H9 (cell line): Measurements from ENCODE around the gene ZSWIM6. TPM values are rescaled to one million over a fixed set of nuclear protein-coding genes. Genes with fewer than 3 reads are reported as not detected.

Experiments
- DNase-seq: peaks from one replicate; pipeline ENCODE4 v3.0.0-alpha.2; 2017
- H2AFZ ChIP-seq: one replicate; pipeline ENCODE4 v1.6.1; 2013; ENCODE audit warnings: mild to moderate bottlenecking, low read length, control low read depth, moderate library complexity
- H2AK5ac ChIP-seq: 2 replicates; pipeline ENCODE4 v1.6.1; 2013; ENCODE audit warnings: low read length, control low read depth, mixed read lengths; ENCODE audit not compliant: insufficient read length
- H2BK120ac ChIP-seq: one replicate; pipeline ENCODE4 v1.6.1; 2013; ENCODE audit warnings: low read depth, mild to moderate bottlenecking, low read length, control low read depth, inconsistent platforms; ENCODE audit not compliant: poor library complexity, severe bottlenecking
- H2BK12ac ChIP-seq: 2 replicates; pipeline ENCODE4 v1.6.1; 2013; ENCODE audit warnings: low read length, control low read depth, mixed read lengths, low read depth; ENCODE audit not compliant: insufficient read length
- H2BK15ac ChIP-seq: 2 replicates; pipeline ENCODE4 v1.6.1; 2013; ENCODE audit warnings: low read depth, low read length, control low read depth
- H2BK20ac ChIP-seq: one replicate; pipeline ENCODE4 v1.6.1; 2013; ENCODE audit warnings: low read depth, mild to moderate bottlenecking, low read length, control low read depth, inconsistent platforms; ENCODE audit not compliant: poor library complexity, severe bottlenecking
- H2BK5ac ChIP-seq: 2 replicates; pipeline ENCODE4 v1.6.1; 2013; ENCODE audit warnings: low read length, control low read depth, mixed read lengths; ENCODE audit not compliant: insufficient read length
- H3K14ac ChIP-seq: 2 replicates; pipeline ENCODE4 v1.6.1; 2013; ENCODE audit warnings: low read length, control low read depth; ENCODE audit not compliant: insufficient read depth
- H3K18ac ChIP-seq: 2 replicates; pipeline ENCODE4 v1.6.1; 2013; ENCODE audit warnings: low read depth, mild to moderate bottlenecking, mixed read lengths, low read length, control low read depth; ENCODE audit not compliant: insufficient read length
- H3K23ac ChIP-seq: 2 replicates; pipeline ENCODE4 v1.6.1; 2013; ENCODE audit warnings: low read length, control low read depth, mixed read lengths, low read depth; ENCODE audit not compliant: insufficient read length
- H3K23me2 ChIP-seq: 2 replicates; pipeline ENCODE4 v1.6.1; 2013; ENCODE audit warnings: low read depth, mild to moderate bottlenecking, mixed read lengths, low read length, control low read depth; ENCODE audit not compliant: insufficient read length, poor library complexity, severe bottlenecking
- H3K27ac ChIP-seq: 2 replicates; pipeline ENCODE4 v1.5.1; 2013; ENCODE audit warnings: low read length, control low read depth, mixed read lengths, low read depth; ENCODE audit not compliant: insufficient read length
- H3K27me3 ChIP-seq: 2 replicates; pipeline ENCODE4 v1.6.1; 2013; ENCODE audit warnings: low read length, control low read depth, inconsistent platforms; ENCODE audit not compliant: insufficient read depth
- H3K4ac ChIP-seq: 2 replicates; pipeline ENCODE4 v1.6.1; 2013; ENCODE audit warnings: low read depth, mild to moderate bottlenecking, control low read depth, inconsistent platforms, low read length, moderate library complexity
- H3K4me1 ChIP-seq: 2 replicates; pipeline ENCODE4 v1.6.1; 2013; ENCODE audit warnings: low read length, control low read depth, inconsistent platforms; ENCODE audit not compliant: insufficient read depth
- H3K4me2 ChIP-seq: 2 replicates; pipeline ENCODE4 v1.6.1; 2013; ENCODE audit warnings: low read length, control low read depth, mixed read lengths; ENCODE audit not compliant: insufficient read length, insufficient read depth
- H3K56ac ChIP-seq: 2 replicates; pipeline ENCODE4 v1.6.1; 2013; ENCODE audit warnings: low read depth, mild to moderate bottlenecking, mixed read lengths, low read length, control low read depth; ENCODE audit not compliant: insufficient read length
- H3K79me1 ChIP-seq: 2 replicates; pipeline ENCODE4 v1.6.1; 2013; ENCODE audit warnings: low read depth, mild to moderate bottlenecking, moderate library complexity, low read length, control low read depth, inconsistent platforms; ENCODE audit not compliant: insufficient read depth, poor library complexity, severe bottlenecking
- H3K79me2 ChIP-seq: 2 replicates; pipeline ENCODE4 v1.6.1; 2013; ENCODE audit warnings: low read length, control low read depth, inconsistent platforms; ENCODE audit not compliant: insufficient read depth
- H3K9ac ChIP-seq: 2 replicates; pipeline ENCODE4 v1.6.1; 2013; ENCODE audit warnings: low read length, control low read depth, mixed read lengths; ENCODE audit not compliant: insufficient read length; ENCODE audit errors: extremely low read depth
- H3K9me3 ChIP-seq: one replicate; pipeline ENCODE4 v1.6.1; 2013; ENCODE audit warnings: low read depth, low read length, inconsistent platforms; ENCODE audit not compliant: control insufficient read depth
- H3T11ph ChIP-seq: one replicate; pipeline ENCODE4 v1.6.1; 2013; ENCODE audit warnings: mild to moderate bottlenecking, low read length, control low read depth, inconsistent platforms
- H4K20me1 ChIP-seq: one replicate; pipeline ENCODE4 v1.6.1; 2013; ENCODE audit not compliant: control insufficient read depth, insufficient read length, insufficient read depth
- H4K5ac ChIP-seq: 2 replicates; pipeline ENCODE4 v1.6.1; 2013; ENCODE audit warnings: low read depth, mild to moderate bottlenecking, mixed read lengths, low read length, control low read depth; ENCODE audit not compliant: insufficient read length
- H4K8ac ChIP-seq: replicated peaks from 2 replicates; pipeline ENCODE4 v1.6.1; 2013; ENCODE audit warnings: low read length, control low read depth, mixed read lengths, low read depth; ENCODE audit not compliant: insufficient read length
- H4K91ac ChIP-seq: 2 replicates; pipeline ENCODE4 v1.6.1; 2013; ENCODE audit warnings: low read depth, mild to moderate bottlenecking, moderate library complexity, mixed read lengths, low read length, control low read depth; ENCODE audit not compliant: insufficient read length
- H3K27ac Mint-ChIP-seq, 3 experiments: 2 replicates in 2 of 3; 3 replicates in 1 of 3; pipeline ENCODE4 v1.8.0; 2020 to 2021; ENCODE audit warnings: mixed read lengths in 3 of 3, mild to moderate bottlenecking in 1 of 3, moderate library complexity in 1 of 3
- H3K27me3 Mint-ChIP-seq: 2 replicates; pipeline ENCODE4 v1.8.0; 2021; ENCODE audit warnings: low read depth, mild to moderate bottlenecking, moderate library complexity, mixed read lengths
- H3K36me3 Mint-ChIP-seq, 3 experiments: 2 replicates in 2 of 3; 3 replicates in 1 of 3; pipeline ENCODE4 v1.8.0; 2020 to 2021; ENCODE audit warnings: low read depth in 3 of 3, mixed read lengths in 3 of 3; ENCODE audit not compliant: insufficient read depth in 1 of 3
- H3K4me1 Mint-ChIP-seq, 2 experiments: 2 replicates each; pipeline ENCODE4 v1.8.0; 2020; ENCODE audit warnings: mixed read lengths in 2 of 2
- H3K4me3 Mint-ChIP-seq, 2 experiments: 2 replicates in 1 of 2; 3 replicates in 1 of 2; pipeline ENCODE4 v1.8.0; 2020 to 2021; ENCODE audit warnings: mild to moderate bottlenecking in 2 of 2, mixed read lengths in 2 of 2, moderate library complexity in 1 of 2
- H3K9me3 Mint-ChIP-seq, 2 experiments: 2 replicates in 1 of 2; 3 replicates in 1 of 2; pipeline ENCODE4 v1.8.0; 2020; ENCODE audit warnings: mild to moderate bottlenecking in 2 of 2, mixed read lengths in 2 of 2, moderate library complexity in 1 of 2
- CTCF ChIP-seq: fragments of 200-600 bp; sonication (generic); conservative IDR thresholded peaks from 3 replicates; pipeline ENCODE4 v1.8.0; 2021; ENCODE audit warnings: antibody characterized with exemption, mild to moderate bottlenecking
- WGBS: extraction: QIAGEN DNeasy Blood & Tissue Kit; methylation state at CpG from one replicate; pipeline ENCODE4 v1.1.7; 2013; ENCODE audit warnings: missing lambda C conversion rate, low lambda C conversion rate, mixed read lengths; ENCODE audit not compliant: insufficient read length; ENCODE audit errors: extremely low coverage; 5-methylcytosine and 5-hydroxymethylcytosine counted together
- total RNA-seq: library from RNA; stranded (reverse); gene quantifications from 2 replicates; pipeline ENCODE4 v1.2.1, GENCODE V29; 2021

The ZSWIM6 gene
- total RNA-seq, 1 experiment from 2014 or later, result 11.5 TPM

GRCh38 chr5:61549530-61549929 lies 217.5 kb downstream of the ZSWIM6 start:
- no peak overlapping the region for H2AK5ac ChIP-seq
- H3K9me3 ChIP-seq, result no peaks in the 10 kb centered on the region
- H3K27me3 ChIP-seq, result no peaks in the 10 kb centered on the region
- H3K36me3 Mint-ChIP-seq, result peaks cover 4 to 8% (median 7%) of the 10 kb centered on the region in 3 experiments; a peak in 6 of 7 replicates
- no peak for DNase-seq
- no peaks in the 10 kb centered on the region for H3K27me3 Mint-ChIP-seq
- TF ChIP-seq CTCF, result no peak
- no peak overlapping the region for H4K8ac ChIP-seq
- H3K27ac ChIP-seq, result no peak overlapping the region
- H3K9ac ChIP-seq, result no peak overlapping the region
- H3K79me2 ChIP-seq, result no peaks in the 10 kb centered on the region
- no peak overlapping the region for H2BK5ac ChIP-seq
- no peaks in the 10 kb centered on the region for H3K79me1 ChIP-seq
- no peak overlapping the region for H4K5ac ChIP-seq
- H3K4me1 ChIP-seq, result no peaks in the 10 kb centered on the region
- no peak overlapping the region for H3T11ph ChIP-seq
- no peak overlapping the region for H3K23ac ChIP-seq
- no peak overlapping the region for H2BK20ac ChIP-seq
- no peak overlapping the region for H3K4me2 ChIP-seq
- no peak overlapping the region for H3K4me3 Mint-ChIP-seq
- peaks cover 6% of the 10 kb centered on the region in 2 experiments for H3K9me3 Mint-ChIP-seq
- no peak overlapping the region for H2BK12ac ChIP-seq
- no peak overlapping the region for H4K91ac ChIP-seq
- no peak overlapping the region for H2AFZ ChIP-seq
- no peak overlapping the region for H3K4ac ChIP-seq
- H3K4me1 Mint-ChIP-seq, result no peaks in the 10 kb centered on the region
- H2BK15ac ChIP-seq, result no peak overlapping the region
- no peak overlapping the region for H3K27ac Mint-ChIP-seq
- no peak overlapping the region for H3K56ac ChIP-seq
- H2BK120ac ChIP-seq, result no peak overlapping the region
- no peak overlapping the region for H3K14ac ChIP-seq
- no peak overlapping the region for H3K18ac ChIP-seq
- no CpG with 5 or more reads among the region's 3 CpGs for WGBS
- no peaks in the 10 kb centered on the region for H3K23me2 ChIP-seq
- H4K20me1 ChIP-seq, result no peaks in the 10 kb centered on the region
